SK-N-SH treated with all-trans-retinoic acid at 6 μM for 48 hours (cell line): ENCODE results near the gene BARHL2.

ENCODE experiments used
- ATAC-seq: fragments of 200-7000 bp; cut with Tn5 transposase; 3 replicates; pipeline ENCODE4 v1.9.1; 2020; ENCODE audit warnings: mild to moderate bottlenecking, moderate library complexity
- CREB5 ChIP-seq: fragments of 250-450 bp; sonication (Bioruptor Pico); IDR thresholded peaks from 2 replicates; pipeline ENCODE4 v1.5.1; 2020; ENCODE audit warnings: low read depth, mild to moderate bottlenecking, moderate library complexity
- CSDC2 ChIP-seq: fragments of 250-450 bp; sonication (Bioruptor Pico); IDR thresholded peaks from 2 replicates; pipeline ENCODE4 v1.5.0; 2020; ENCODE audit warnings: mild to moderate bottlenecking, moderate library complexity
- GLIS3 ChIP-seq: fragments of 250-450 bp; sonication (Bioruptor Pico); IDR thresholded peaks from 2 replicates; pipeline ENCODE4 v1.5.0; 2020; ENCODE audit warnings: mild to moderate bottlenecking, moderate library complexity
- ISL1 ChIP-seq: fragments of 250-450 bp; sonication (Bioruptor Pico); IDR thresholded peaks from 2 replicates; pipeline ENCODE4 v2.1.2; 2022; ENCODE audit warnings: mild to moderate bottlenecking, moderate library complexity
- PATZ1 ChIP-seq: fragments of 250-450 bp; sonication (Bioruptor Pico); IDR thresholded peaks from 2 replicates; pipeline ENCODE4 v1.8.0; 2020; ENCODE audit warnings: mild to moderate bottlenecking, moderate library complexity, borderline replicate concordance
- RARB ChIP-seq: fragments of 250-450 bp; sonication (Bioruptor Pico); IDR thresholded peaks from 2 replicates; pipeline ENCODE4 v1.8.0; 2021; ENCODE audit warnings: mild to moderate bottlenecking, moderate library complexity
- SNAI2 ChIP-seq: fragments of 250-450 bp; sonication (Bioruptor Pico); IDR thresholded peaks from 2 replicates; pipeline ENCODE4 v1.5.0; 2020; ENCODE audit warnings: mild to moderate bottlenecking, moderate library complexity
- TOX ChIP-seq: fragments of 250-450 bp; sonication (Bioruptor Pico); IDR thresholded peaks from 2 replicates; pipeline ENCODE4 v1.8.0; 2021; ENCODE audit warnings: mild to moderate bottlenecking, moderate library complexity, borderline replicate concordance
- ZC3H10 ChIP-seq: fragments of 250-450 bp; sonication (Bioruptor Pico); IDR thresholded peaks from 2 replicates; pipeline ENCODE4 v1.5.1; 2021; ENCODE audit warnings: mild to moderate bottlenecking, moderate library complexity
- ZFP30 ChIP-seq: fragments of 450-650 bp; formaldehyde crosslinking; IDR thresholded peaks from 2 replicates; pipeline ENCODE4 v1.5.0; 2022; ENCODE audit warnings: mild to moderate bottlenecking, moderate library complexity
- ZNF565 ChIP-seq: fragments of 450-650 bp; formaldehyde crosslinking; conservative IDR thresholded peaks from 2 replicates; pipeline ENCODE4 v1.5.0; 2020; ENCODE audit warnings: low read depth, mild to moderate bottlenecking, moderate library complexity
- ZNF70 ChIP-seq: fragments of 450-650 bp; formaldehyde crosslinking; IDR thresholded peaks from 2 replicates; pipeline ENCODE4 v1.5.0; 2020; ENCODE audit warnings: mild to moderate bottlenecking, moderate library complexity
- ZNF8 ChIP-seq: fragments of 450-650 bp; formaldehyde crosslinking; IDR thresholded peaks from 2 replicates; pipeline ENCODE4 v1.5.0; 2020; ENCODE audit warnings: mild to moderate bottlenecking, moderate library complexity
- TF ChIP-seq, protein P1 (sequence below): fragments of 250-450 bp; sonication (Bioruptor Pico); IDR thresholded peaks from 2 replicates; pipeline ENCODE4 v1.5.0; 2020; ENCODE audit warnings: mild to moderate bottlenecking, moderate library complexity
- TF ChIP-seq, protein P2 (sequence below): fragments of 250-450 bp; sonication (Bioruptor Pico); IDR thresholded peaks from 2 replicates; pipeline ENCODE4 v1.8.0; 2021; ENCODE audit warnings: low read depth, mild to moderate bottlenecking, moderate library complexity, borderline replicate concordance
- TF ChIP-seq, protein P3 (sequence below): fragments of 250-450 bp; sonication (Bioruptor Pico); IDR thresholded peaks from 2 replicates; pipeline ENCODE4 v1.5.1; 2021; ENCODE audit warnings: mild to moderate bottlenecking, moderate library complexity

The BARHL2 gene

GRCh38 chr1:90732136-90732535 is 15.0 kb upstream of the BARHL2 start:
- TF ChIP-seq, protein P1, sequence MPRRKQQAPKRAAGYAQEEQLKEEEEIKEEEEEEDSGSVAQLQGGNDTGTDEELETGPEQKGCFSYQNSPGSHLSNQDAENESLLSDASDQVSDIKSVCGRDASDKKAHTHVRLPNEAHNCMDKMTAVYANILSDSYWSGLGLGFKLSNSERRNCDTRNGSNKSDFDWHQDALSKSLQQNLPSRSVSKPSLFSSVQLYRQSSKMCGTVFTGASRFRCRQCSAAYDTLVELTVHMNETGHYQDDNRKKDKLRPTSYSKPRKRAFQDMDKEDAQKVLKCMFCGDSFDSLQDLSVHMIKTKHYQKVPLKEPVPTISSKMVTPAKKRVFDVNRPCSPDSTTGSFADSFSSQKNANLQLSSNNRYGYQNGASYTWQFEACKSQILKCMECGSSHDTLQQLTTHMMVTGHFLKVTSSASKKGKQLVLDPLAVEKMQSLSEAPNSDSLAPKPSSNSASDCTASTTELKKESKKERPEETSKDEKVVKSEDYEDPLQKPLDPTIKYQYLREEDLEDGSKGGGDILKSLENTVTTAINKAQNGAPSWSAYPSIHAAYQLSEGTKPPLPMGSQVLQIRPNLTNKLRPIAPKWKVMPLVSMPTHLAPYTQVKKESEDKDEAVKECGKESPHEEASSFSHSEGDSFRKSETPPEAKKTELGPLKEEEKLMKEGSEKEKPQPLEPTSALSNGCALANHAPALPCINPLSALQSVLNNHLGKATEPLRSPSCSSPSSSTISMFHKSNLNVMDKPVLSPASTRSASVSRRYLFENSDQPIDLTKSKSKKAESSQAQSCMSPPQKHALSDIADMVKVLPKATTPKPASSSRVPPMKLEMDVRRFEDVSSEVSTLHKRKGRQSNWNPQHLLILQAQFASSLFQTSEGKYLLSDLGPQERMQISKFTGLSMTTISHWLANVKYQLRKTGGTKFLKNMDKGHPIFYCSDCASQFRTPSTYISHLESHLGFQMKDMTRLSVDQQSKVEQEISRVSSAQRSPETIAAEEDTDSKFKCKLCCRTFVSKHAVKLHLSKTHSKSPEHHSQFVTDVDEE (CRISPR knock-in tag) = no peak
- TF ChIP-seq CSDC2 (CRISPR knock-in tag) = no peak
- TF ChIP-seq ZFP30 (CRISPR knock-in tag) = no peak
- no peak for TF ChIP-seq PATZ1
- no peak for TF ChIP-seq TOX (CRISPR knock-in tag)
- TF ChIP-seq, protein P2, sequence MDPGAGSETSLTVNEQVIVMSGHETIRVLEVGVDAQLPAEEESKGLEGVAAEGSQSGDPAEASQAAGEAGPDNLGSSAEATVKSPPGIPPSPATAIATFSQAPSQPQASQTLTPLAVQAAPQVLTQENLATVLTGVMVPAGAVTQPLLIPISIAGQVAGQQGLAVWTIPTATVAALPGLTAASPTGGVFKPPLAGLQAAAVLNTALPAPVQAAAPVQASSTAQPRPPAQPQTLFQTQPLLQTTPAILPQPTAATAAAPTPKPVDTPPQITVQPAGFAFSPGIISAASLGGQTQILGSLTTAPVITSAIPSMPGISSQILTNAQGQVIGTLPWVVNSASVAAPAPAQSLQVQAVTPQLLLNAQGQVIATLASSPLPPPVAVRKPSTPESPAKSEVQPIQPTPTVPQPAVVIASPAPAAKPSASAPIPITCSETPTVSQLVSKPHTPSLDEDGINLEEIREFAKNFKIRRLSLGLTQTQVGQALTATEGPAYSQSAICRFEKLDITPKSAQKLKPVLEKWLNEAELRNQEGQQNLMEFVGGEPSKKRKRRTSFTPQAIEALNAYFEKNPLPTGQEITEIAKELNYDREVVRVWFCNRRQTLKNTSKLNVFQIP = no peak
- no peak for TF ChIP-seq ZC3H10 (CRISPR knock-in tag)
- TF ChIP-seq RARB (CRISPR knock-in tag) = no peak
- no peak for ATAC-seq

GRCh38 chr1:90731382-90732050 is 14.4 kb upstream of the BARHL2 start:
- ATAC-seq = no peak
- TF ChIP-seq PATZ1 (no peak), RARB (CRISPR knock-in tag) (no peak)

GRCh38 chr1:90730243-90731022 is 13.3 kb upstream of the BARHL2 start:
- peak; percentile 18; the same call in 1 of the 3 replicates for ATAC-seq
- TF ChIP-seq ZNF565 (CRISPR knock-in tag) (no peak), ZNF8 (CRISPR knock-in tag) (no peak), ZNF70 (no peak), CREB5 (CRISPR knock-in tag) (no peak), SNAI2 (CRISPR knock-in tag) (no peak), GLIS3 (CRISPR knock-in tag) (no peak), ISL1 (no peak), ZC3H10 (CRISPR knock-in tag) (no peak), ZFP30 (CRISPR knock-in tag) (no peak), PATZ1 (no peak)
- TF ChIP-seq, protein P3, sequence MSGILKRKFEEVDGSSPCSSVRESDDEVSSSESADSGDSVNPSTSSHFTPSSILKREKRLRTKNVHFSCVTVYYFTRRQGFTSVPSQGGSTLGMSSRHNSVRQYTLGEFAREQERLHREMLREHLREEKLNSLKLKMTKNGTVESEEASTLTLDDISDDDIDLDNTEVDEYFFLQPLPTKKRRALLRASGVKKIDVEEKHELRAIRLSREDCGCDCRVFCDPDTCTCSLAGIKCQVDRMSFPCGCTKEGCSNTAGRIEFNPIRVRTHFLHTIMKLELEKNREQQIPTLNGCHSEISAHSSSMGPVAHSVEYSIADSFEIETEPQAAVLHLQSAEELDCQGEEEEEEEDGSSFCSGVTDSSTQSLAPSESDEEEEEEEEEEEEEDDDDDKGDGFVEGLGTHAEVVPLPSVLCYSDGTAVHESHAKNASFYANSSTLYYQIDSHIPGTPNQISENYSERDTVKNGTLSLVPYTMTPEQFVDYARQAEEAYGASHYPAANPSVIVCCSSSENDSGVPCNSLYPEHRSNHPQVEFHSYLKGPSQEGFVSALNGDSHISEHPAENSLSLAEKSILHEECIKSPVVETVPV (CRISPR knock-in tag) = no peak
- TF ChIP-seq, protein P1 (CRISPR knock-in tag) = no peak
- TF ChIP-seq, all 23 proteins: peak for 0
